CD4-positive, alpha-beta T cell treated with Interleukin-6 at 100 ng/mL for 8 hours (primary cell): ENCODE measurements around the gene CHRM3.
"Not testable (repeated sequence)": the region's sequence is repeated elsewhere in the genome, so short reads cannot be mapped to it uniquely, and the experiment has no call there.

Experiments used
- DNase-seq: peaks from one replicate; pipeline ENCODE4 v3.0.0-alpha.2; 2020; ENCODE audit warnings: mixed read lengths, low spot score

CHRM3 gene

DNA sequence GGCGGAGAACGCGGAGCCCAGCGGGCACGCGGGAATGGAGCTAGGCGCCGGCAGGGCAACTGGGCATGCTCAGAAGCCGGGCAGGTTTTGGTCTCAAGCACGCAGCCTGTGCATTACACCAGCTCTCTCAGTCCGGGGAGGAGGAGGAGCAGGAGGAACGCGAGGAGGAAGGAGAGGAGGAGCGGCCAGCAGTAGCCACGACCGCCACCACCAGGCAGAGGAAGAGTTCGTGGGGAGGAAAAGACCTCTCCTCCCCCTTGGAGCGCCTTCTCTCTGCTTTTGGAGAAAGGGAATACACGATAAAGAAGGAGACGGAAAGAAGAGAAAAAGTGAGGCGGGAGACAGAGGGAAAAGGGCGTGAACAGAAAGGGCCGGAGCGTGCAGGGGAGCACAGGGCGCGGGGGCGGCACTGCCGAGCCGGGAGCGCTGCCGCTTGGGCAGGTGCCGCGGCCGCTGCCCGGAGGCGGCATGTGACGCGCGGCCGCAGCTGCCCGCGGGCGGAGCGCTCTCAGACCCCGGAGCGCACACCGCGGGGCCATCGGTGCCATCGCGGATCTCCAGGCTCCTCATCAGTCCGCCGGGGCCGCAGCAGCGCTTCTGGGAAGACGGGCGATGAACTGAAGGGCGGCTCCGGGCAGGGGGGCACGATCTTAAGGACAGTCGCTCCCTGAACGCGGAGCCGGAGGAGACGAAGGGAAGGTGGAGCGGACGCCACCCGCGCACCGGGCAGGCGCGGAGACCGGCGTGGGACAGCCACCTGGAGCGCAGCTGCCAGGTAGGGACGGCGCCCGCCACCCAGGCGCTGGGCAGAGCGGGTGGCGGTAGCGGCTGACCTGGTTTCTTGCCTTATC, at the start of gene CHRM3:
TSS of gene CHRM3 (plus strand) at position 116 of the 851 bp plus-strand sequence. CDS start 520,884 bp downstream, outside the sequence.
- no peak for DNase-seq

GRCh38 chr1:239337799-239338430, 48.5 kb upstream of the CHRM3 start:
- no peak for DNase-seq

GRCh38 chr1:239347776-239348175, 38.6 kb upstream of the CHRM3 start:
- DNase-seq = no peak

DNA sequence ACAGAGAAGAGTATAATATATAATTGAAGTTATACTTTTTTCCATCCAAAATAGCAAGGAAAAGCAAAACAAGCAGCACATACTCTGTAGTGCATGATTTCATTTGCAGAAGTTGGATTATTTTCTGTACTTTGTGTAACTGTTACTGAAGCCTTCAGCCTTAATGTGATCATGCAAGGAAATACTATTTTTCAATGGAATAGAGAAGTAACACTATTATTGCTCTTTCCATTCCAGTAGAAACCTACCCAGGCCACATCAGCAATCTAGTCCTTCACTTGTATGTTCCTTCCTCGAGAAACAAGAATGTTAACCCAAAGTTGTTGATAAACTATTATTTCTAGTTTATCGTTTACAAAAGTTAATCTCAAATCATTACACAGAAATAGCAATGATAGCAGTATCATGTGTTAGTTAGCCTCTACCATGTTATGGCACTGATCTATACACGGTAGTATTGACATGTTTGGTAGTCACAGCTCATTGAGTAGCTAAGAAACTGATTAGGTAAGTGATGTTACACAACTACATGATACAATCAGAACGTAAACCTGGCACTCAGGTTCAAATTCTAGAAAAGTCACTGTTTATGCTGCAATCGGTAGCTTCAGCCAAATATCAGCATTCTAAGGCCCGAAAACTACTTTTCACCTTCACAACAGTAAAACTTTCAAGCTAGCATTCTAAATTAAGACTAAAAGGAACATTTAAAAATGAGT, 37.6 kb upstream of the CHRM3 start:
- no peak for DNase-seq

DNA sequence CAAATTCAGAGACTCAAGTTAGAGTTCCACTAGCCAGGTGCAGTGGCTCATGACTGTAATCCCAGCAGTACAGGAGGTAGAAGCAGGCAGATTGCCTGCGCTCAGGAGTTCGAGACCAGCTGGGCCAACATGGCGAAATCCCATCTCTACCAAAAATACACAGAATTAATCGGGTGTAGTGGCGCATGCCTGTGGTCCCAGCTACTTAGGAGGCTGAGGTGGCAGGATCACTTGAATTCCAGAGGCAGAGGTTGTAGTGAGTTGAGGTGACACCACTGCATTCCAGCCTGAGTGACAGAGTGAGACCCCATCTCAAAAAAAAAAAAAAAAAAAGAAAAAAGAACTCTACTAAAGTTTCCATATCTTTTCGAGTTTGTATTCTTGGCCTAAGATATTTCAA, 36.7 kb upstream of the CHRM3 start:
- no peak for DNase-seq

- no peak for DNase-seq
These were observed 32.8 kb upstream of the CHRM3 start for GRCh38 chr1:239353536-239353935.

GRCh38 chr1:239354231-239354630, 32.1 kb upstream of the CHRM3 start:
- no peak for DNase-seq

DNA sequence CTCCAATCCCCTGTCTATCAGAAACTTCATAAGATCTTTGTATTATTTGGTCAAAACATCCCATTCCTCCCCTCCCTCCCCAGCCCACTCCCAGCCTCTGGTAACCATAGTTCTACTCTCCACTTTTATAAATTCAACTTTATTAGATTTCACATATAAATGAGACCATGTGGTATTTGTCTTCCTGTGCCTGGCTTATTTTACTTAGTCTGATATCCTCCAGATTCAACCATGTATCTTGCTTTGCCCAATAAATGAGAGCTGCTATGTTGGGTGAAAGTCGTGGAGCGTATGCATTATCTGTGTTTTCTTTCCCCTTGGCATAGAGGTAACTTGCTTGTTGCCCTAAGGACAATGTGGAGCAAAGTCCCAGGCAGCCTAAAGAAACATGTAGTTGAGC, 28.5 kb upstream of the CHRM3 start:
- no peak for DNase-seq

DNA sequence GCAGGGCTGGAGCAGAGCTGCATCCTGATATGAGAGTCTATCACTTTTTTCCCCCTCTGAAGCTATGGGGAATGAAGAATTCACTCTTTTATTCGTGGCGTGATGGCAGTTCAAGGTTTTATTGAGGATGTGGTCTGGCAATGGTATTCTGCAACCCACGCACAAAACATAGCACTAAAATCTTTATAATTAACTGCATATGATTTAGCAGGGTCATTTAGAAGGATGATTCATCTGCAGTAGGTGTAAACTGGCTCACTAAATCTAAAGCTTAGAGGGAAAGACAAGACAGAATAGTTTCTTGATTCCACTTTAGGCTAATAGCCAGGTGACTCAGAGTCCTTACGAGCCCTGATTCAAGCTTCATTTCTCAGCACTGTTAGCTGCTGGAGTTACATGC, 25.0 kb upstream of the CHRM3 start:
- no peak for DNase-seq

- DNase-seq = no peak
These were observed 22.4 kb upstream of the CHRM3 start for GRCh38 chr1:239363930-239364329.

- DNase-seq = no peak
These were observed 19.1 kb upstream of the CHRM3 start for GRCh38 chr1:239367196-239367810.

DNA sequence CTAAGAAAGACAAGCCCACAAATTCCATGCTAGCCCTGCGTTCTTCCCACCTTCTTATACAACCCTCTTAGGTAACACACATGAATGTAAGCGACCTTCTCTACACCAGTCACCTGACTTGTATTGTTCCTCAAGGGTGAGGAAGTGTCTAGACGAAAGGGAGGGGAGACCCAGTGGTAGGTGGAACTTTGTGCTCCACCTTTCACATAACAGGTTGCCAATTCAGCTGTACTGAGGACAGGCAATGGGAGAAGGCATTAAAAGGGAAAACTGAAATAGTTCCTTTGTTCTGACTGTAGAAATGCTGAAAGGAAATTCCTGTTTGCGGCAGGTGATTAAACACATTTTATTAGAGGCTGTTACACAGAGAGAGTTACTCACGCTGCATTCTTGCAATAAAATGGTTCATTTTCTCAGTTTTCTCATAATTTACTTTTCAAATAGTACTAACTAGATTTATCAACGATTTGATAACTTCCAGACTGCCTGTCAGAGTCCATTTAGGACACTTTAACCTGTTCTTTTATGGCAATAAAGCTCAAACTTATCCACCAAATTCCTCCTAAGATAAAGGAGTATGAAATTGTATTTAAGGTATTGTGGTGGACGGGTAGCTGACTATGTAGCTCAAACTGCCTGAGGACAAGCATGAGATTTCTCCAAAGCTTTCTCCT, 17.8 kb upstream of the CHRM3 start:
- no peak for DNase-seq

DNA sequence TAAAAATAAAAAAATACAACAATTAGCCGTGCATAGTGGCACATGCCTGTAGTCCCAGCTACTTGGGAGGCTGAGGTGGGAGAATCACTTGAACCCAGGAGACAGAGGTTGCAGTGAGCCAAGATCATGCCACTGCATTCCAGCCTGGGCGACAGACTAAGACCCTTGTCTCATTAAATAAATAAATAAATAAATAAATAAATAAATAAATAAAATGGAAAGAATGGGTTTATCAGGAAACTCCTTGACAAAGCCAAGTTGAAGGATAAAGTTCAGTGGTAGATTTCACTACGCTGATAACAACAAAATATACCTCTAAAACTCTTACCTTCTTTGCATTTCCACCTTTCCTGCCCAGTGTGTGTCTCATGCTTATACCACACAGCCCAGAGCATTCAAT, 15.5 kb upstream of the CHRM3 start:
- DNase-seq = not testable (repeated sequence)

- DNase-seq = no peak
These were observed 3.7 kb upstream of the CHRM3 start for GRCh38 chr1:239382666-239383065.

- DNase-seq = no peak
These were observed 2.7 kb upstream of the CHRM3 start for GRCh38 chr1:239383714-239384113.

DNA sequence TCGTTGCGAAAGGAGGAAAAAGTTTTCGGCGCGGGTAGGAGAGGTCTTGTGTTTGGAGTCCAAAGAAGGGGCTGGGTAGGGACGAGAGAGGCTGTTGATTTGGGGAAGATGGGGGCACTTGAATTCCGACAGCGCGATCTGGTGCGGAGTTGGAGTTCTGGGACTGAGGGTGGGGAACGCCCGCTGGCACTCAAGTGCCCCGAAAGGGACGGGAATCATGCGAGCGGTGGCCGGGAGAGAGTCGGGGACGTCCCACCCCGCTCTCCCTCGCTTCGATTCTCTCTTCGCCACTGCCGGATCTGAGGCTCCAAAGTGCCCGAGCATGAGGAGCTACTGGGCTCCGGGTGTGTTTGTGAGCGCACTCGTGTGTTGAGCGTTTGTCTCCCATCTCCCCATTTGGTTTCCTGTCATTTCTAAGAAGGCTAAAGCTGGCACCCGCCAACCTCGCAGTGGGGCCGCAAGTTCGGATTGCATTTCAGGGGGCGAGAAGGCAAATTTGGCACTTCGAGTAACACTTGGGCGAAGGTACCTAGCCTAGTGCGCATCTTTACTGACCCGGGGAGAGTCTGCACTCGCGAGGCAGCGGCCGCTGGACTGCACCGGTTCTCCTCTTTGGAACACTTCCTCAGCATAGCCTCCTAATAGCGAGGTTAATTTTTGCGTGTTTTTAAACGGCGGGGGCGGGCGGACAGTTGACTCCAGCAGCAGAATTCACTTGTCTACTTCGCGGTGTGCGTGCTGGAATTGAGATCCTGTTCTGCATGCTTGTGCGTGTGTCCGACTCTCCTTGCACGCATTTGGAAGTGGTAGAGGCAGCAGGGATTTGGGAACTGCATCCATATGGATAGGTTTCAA, 1.2 kb downstream of the CHRM3 start:
- no peak for DNase-seq

DNA sequence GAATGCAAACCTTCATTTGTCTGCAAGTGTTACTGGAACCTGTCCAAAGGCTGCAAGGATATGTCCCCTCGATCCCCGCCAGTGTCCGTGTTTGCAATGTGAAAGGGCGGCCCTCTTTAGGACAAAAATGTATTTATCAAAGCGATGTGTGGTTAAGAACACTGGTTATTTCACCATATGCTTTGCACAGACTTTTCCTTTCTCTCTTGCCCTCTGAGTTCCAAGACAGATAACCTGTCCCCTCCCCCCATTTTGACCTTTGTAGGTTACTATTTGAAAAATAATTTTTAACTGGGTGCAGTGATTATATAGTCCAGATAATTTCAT, 1.8 kb downstream of the CHRM3 start:
- no peak for DNase-seq

- DNase-seq = no peak
These were observed 2.2 kb downstream of the CHRM3 start for GRCh38 chr1:239388578-239388977.

- DNase-seq = no peak
These were observed 3.3 kb downstream of the CHRM3 start for GRCh38 chr1:239389703-239390102.

DNA sequence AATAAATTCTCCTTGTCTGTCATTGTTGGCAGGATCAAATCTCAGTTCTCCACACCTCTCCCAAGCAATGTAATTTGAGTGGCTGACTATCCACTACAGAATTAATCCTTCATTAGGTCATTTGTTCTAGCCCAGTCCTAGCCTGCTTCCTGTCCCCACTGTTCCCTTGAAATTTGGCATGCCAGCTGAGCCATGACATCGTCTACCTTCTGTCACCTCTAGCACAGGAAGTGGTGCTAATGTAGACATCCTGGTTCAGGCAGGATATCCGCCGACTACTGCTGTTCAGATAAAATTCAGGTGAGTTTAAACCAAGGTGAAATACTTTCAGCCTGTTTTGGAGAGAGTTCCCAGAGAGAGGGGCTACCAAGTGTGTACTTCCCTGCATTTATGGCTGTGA, 5.9 kb downstream of the CHRM3 start:
- no peak for DNase-seq

DNA sequence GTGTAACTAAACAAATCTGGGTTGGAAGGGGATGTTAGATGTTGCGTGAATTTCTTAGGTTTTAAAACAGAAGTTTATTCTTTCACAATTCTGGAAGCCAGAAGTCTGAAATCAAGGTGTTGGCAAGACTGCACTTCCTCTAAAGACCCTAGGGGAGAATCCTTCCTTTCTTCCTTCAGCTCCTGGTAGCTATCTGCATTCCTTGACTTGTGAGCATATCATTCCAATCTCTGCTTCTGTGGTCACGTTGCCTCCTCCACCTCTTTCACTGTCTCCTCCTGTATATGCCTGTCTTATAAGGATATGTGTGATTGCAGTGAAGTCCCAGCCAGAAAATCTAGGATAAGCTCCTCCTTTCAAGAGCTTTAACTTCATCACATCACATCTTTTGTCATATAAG, 7.7 kb downstream of the CHRM3 start:
- no peak for DNase-seq
